Left lung (tissue), 10 donors: ENCODE measurements around the gene PSME2. TPM values are rescaled to one million over a fixed set of nuclear protein-coding genes. Genes with fewer than 3 reads are reported as not detected.

Experiments used
- ATAC-seq: fragments of 200-7000 bp; cut with Tn5 transposase; one replicate; pipeline ENCODE4 v1.9.1; 2020; ENCODE audit warnings: moderate library complexity
- DNase-seq, 4 donors: peaks; one replicate each; pipeline ENCODE4 v3.0.0-alpha.2; 2013 to 2020
- H3K27ac ChIP-seq, 2 donors: fragments of 200-600 bp; sonication (generic) in 1 of 2; one replicate each; pipeline versions ENCODE4 v1.5.0 to v1.8.0; 2020 to 2021
- H3K27me3 ChIP-seq, 2 donors: fragments of 200-600 bp; sonication (generic) in 1 of 2; one replicate each; pipeline versions ENCODE4 v1.5.0 to v1.8.0; 2020 to 2021
- H3K36me3 ChIP-seq, 2 donors: fragments of 200-600 bp; sonication (generic) in 1 of 2; one replicate each; pipeline versions ENCODE4 v1.5.0 to v1.8.0; 2020 to 2021
- H3K4me1 ChIP-seq, 2 donors: fragments of 200-600 bp; one replicate each; pipeline ENCODE4 v1.8.0; 2021
- H3K4me3 ChIP-seq, 2 donors: fragments of 200-600 bp; sonication (generic) in 1 of 2; one replicate each; pipeline versions ENCODE4 v1.5.0 to v1.8.0; 2020 to 2021; ENCODE audit warnings: mild to moderate bottlenecking in 1 of 2
- H3K9me3 ChIP-seq, 2 donors: fragments of 200-600 bp; sonication (generic) in 1 of 2; one replicate each; pipeline versions ENCODE4 v1.5.0 to v1.8.0; 2020 to 2021
- intact Hi-C, 2 donors: fragments of 100-400 bp; cut with DNase I; formaldehyde crosslinking; loops; one replicate each; pipeline versions ENCODE4 v1.11.2 to v1.14.2; 2022
- polyA plus RNA-seq, 6 donors: library from polyadenylated mRNA; unstranded; fragments of 120-200 nt; gene quantifications; one replicate each; pipeline ENCODE4 v1.2.1, GENCODE V29; 2013; ENCODE audit not compliant: insufficient read length in 6 of 6
- total RNA-seq, 2 donors: library from RNA; stranded (reverse); fragmentation: NEBNext Ultra II Directional; extraction: Animal tissue kit (Norgen Biotek cat#: 25700); gene quantifications; one replicate each; pipeline ENCODE4 v1.2.1, GENCODE V29; 2021
- TF ChIP-seq, protein P1 (sequence below), 2 donors: fragments of 200-600 bp; sonication (generic) in 1 of 2; IDR thresholded peaks; one replicate each; pipeline versions ENCODE4 v1.5.0 to v1.8.0; 2021; ENCODE audit warnings: antibody characterized with exemption in 2 of 2
- donor health status: DM: no; HTN: yes; CAD: no.
- donor health status: DM: no; HTN: no; CAD: no.

The PSME2 gene
- total and polyA plus RNA-seq, 8 donors = 126 to 224 (median 159) TPM

DNA sequence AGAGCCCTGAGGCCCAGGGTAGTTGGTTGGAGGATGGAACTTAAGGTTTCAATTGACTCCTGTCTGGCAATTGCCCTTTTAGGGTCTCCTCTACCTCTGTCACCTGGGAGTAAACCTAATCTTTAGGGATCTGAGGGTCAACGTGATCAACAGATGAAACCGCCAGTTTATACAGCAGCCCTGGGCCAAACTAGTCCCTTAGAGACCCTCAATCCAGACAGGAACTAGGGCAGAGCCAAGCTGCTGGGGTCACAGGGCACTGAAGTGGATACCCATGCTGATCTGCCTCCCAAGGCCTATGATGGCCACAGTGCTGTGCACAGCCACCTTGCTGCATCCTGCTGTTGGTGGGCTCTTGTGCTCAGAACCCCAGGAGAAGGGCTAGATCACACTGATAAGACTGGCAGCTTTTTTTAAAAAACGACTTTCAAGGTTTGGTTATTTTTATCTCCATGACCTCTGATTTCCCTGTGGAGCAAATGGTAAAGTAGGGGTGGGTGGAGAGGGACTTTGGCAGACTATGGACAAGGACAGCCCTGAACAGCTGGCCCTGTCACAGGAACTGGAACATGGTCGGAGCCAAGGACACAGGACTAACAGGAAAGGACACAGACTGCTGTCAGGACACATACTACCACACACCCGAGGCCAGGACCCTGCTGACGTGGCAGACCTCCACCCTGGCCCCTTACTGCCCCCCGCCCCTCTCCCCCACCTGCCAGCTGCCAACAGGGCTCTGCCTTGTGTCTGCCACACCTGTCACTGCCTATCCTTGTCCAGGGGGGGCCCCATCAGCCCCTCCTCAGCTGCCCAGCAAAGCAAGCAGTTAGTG, 15.5 kb downstream of the PSME2 start:
- no peak overlapping the region for H3K4me3 ChIP-seq
- TF ChIP-seq, protein P1, sequence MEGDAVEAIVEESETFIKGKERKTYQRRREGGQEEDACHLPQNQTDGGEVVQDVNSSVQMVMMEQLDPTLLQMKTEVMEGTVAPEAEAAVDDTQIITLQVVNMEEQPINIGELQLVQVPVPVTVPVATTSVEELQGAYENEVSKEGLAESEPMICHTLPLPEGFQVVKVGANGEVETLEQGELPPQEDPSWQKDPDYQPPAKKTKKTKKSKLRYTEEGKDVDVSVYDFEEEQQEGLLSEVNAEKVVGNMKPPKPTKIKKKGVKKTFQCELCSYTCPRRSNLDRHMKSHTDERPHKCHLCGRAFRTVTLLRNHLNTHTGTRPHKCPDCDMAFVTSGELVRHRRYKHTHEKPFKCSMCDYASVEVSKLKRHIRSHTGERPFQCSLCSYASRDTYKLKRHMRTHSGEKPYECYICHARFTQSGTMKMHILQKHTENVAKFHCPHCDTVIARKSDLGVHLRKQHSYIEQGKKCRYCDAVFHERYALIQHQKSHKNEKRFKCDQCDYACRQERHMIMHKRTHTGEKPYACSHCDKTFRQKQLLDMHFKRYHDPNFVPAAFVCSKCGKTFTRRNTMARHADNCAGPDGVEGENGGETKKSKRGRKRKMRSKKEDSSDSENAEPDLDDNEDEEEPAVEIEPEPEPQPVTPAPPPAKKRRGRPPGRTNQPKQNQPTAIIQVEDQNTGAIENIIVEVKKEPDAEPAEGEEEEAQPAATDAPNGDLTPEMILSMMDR (IDR thresholded peaks at IDR 0.05) = no peak
- H3K9me3 ChIP-seq = no peaks in the 10 kb centered on the region
- H3K4me1 ChIP-seq = peaks cover 0 to 6% of the 10 kb centered on the region in 2 donors
- intact Hi-C loops = no loop called here
- H3K27ac ChIP-seq = no peak overlapping the region
- H3K27me3 ChIP-seq = no peaks in the 10 kb centered on the region
- no peaks in the 10 kb centered on the region for H3K36me3 ChIP-seq
- no peak for ATAC-seq
- DNase-seq = peak in 2 of 4 donors; percentile 44 to 47

DNA sequence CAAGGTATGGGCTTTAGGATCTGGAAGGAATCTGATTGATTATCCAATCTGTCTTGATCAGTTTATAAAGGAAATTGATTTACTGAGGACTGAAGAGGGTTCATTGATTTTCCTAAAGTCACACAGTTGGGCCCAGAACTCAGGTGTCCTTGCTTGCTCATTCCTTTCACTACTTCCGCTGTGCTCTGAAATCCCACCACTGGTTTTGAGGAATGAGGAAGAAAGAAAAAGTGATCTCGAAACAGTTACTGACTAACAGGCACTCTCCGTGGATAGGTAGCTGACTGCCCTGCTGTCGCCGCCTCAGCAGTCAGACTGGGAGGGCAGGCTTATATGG, 16.1 kb downstream of the PSME2 start, which contains the start of gene FITM1:
FITM1 (plus strand) TSS at position 280 of the 337 bp plus-strand sequence. CDS start 905 bp downstream, outside the sequence.
- ATAC-seq = no peak
- Histone ChIP-seq H3K27ac (no peak within 1 kb of the TSS), H3K9me3 (no peaks in the 10 kb centered on the region), H3K4me1 (peaks cover 0 to 4% of the 10 kb centered on the region in 2 donors), H3K36me3 (no peaks in the 10 kb centered on the region), H3K4me3 (no peak within 1 kb of the TSS), H3K27me3 (no peaks in the 10 kb centered on the region)
- DNase-seq = no peak
- TF ChIP-seq, protein P1 (IDR thresholded peaks at IDR 0.05) = no peak
- intact Hi-C loops = no loop called here

DNA sequence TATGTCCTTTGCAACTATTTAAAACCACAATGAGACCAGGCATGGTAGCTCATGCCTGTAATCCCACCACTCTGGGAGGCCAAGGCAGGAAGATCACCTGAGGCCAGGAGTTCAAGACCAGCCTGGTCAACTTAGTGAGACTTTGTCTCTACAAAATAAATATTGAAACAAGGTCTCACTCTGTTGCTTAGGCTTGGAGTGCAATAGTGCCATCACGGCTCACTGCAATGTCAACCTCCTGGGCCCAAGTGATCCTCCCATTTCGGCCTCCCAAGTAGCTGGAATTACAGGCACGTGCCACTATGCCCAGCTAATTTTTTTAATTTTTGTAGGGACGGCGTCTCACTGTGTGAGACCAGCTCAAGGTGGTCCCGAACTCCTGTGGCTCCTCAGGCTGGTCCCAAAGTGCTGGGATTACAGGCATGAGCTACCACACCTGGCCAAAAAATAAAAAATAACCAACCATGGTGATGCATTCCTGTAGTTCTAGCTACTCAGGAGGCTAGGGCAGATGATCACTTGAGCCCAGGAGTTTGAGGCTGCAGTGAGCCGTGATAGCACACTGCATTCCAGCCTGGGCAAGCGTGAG, 16.9 kb downstream of the PSME2 start:
- TF ChIP-seq, protein P1 (IDR thresholded peaks at IDR 0.05) = no peak
- intact Hi-C loops = no loop called here
- ATAC-seq = no peak

DNA sequence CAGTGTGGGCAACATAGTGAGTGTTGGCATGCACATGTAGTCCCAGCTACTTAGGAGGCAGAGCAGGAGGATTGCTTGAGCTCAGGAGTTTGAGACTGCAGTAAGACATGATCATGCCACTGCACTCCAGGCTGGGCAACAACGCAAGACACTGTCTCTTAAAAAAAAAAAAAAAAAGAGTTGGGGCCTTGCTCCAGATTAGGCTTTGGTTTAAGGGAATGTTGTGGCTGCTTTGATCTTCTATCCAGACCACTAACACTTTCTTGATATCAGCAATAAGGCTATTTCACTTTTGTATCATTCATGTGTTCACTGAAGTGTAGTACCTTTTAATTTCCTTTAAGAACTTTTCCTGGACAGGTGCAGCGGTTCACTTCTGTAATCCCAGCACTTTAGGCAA, 18.7 kb downstream of the PSME2 start:
- TF ChIP-seq, protein P1 (IDR thresholded peaks at IDR 0.05) = no peak
- DNase-seq = no peak
- Histone ChIP-seq H3K4me3 (no peak overlapping the region), H3K4me1 (no peaks in the 10 kb centered on the region), H3K27me3 (no peaks in the 10 kb centered on the region), H3K36me3 (peaks cover 0 to 18% of the 10 kb centered on the region in 2 donors), H3K9me3 (no peaks in the 10 kb centered on the region), H3K27ac (no peak overlapping the region)
- no peak for ATAC-seq
- intact Hi-C loops = no loop called here

More for the DNA sequence above, 16.9 kb downstream of the PSME2 start:
- H3K36me3 ChIP-seq = peaks cover 0 to under 1% of the 10 kb centered on the region in 2 donors
- no peaks in the 10 kb centered on the region for H3K27me3 ChIP-seq
- no peak for DNase-seq
- H3K27ac ChIP-seq = no peak overlapping the region
- no peaks in the 10 kb centered on the region for H3K4me1 ChIP-seq
- no peaks in the 10 kb centered on the region for H3K9me3 ChIP-seq
- no peak overlapping the region for H3K4me3 ChIP-seq

DNA sequence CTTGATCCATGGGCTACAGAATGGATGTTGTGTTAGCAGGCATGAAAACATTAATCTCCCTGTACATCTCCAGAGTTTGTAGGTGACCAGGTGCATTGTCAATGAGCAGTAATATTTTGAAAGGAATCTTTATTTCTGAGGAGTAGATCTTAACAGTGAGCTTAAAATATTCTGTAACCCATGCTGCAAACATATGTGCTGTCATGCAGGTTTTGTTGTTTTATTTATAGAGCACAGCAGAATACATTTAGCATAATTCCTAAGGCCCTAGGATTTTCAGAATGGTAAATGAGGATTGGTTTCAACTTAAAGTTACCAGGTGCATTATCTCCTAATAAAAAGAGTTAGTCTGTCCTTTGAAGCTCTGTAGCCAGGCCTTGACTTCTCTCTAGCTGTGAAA, 19.5 kb downstream of the PSME2 start:
- no peak for DNase-seq
- TF ChIP-seq, protein P1 (IDR thresholded peaks at IDR 0.05) = no peak
- Histone ChIP-seq H3K4me3 (no peak overlapping the region), H3K9me3 (no peaks in the 10 kb centered on the region), H3K36me3 (peaks cover 0 to 26% of the 10 kb centered on the region in 2 donors), H3K27ac (peak overlapping the region in 1 of 2 donors; percentile 18), H3K4me1 (no peaks in the 10 kb centered on the region), H3K27me3 (no peaks in the 10 kb centered on the region)
- ATAC-seq = no peak
- intact Hi-C loops = no loop called here
